ENCODE measurements around the gene CHSY1.
"Not testable (repeated sequence)": the region's sequence is repeated elsewhere in the genome, so short reads cannot be mapped to it uniquely, and the experiment has no call there.

The CHSY1 gene, protein sequence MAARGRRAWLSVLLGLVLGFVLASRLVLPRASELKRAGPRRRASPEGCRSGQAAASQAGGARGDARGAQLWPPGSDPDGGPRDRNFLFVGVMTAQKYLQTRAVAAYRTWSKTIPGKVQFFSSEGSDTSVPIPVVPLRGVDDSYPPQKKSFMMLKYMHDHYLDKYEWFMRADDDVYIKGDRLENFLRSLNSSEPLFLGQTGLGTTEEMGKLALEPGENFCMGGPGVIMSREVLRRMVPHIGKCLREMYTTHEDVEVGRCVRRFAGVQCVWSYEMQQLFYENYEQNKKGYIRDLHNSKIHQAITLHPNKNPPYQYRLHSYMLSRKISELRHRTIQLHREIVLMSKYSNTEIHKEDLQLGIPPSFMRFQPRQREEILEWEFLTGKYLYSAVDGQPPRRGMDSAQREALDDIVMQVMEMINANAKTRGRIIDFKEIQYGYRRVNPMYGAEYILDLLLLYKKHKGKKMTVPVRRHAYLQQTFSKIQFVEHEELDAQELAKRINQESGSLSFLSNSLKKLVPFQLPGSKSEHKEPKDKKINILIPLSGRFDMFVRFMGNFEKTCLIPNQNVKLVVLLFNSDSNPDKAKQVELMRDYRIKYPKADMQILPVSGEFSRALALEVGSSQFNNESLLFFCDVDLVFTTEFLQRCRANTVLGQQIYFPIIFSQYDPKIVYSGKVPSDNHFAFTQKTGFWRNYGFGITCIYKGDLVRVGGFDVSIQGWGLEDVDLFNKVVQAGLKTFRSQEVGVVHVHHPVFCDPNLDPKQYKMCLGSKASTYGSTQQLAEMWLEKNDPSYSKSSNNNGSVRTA

DNA sequence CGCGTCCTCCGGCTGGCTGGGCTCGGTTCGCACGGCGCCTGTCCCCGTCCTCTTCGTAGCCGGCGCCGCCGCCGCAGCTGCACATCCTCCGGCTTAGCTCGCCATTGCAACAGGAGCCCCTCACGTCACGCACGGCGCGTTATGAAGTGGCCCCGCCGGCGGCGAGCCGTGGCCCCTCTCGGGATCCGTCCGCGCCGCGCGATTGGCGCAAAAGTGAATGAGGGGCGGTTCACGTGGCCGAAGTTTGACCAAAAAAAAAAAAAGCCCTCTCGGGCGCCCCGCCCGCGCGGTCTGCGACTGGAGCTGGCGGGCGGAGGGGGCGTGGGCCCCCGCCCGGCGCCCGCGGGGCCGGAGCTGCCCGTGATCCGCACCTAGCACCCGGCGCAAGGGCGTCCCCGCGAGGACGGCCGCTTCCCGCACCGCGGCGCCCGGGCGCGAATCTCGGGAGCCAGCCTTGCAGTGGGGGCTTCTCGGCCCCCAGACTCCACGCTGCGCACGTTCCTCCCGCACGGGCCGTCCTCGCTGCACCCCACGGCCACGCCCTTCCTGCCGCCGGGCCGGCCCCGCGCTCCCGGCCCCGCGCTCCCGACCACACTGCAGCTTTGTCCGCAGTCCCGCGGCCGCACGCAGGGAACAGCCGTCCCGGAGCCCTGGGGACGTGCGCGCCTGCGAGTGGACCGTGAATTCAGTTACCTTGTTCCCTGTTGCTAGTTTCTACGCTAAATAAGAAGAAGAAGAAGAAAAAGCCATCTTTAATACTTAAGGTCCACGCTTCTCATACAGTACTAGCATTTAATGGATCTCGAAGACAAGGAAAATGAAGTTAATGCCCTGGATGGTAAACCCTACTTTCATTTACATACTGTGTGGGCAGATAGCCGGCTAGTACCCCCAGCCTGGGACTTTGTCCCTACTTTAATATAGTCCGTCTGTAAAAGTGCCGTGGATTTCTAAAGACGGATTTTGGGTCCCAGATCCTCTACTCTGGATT lies at the start of gene CHSY1:
TSS of gene CHSY1 (minus strand) at position 219 of the 991 bp plus-strand sequence. CDS start 592 bp downstream, outside the sequence.
- peak in 1 of 2 experiments; percentile 71 for DNase-seq

- DNase-seq, result no peak
Measured at GRCh38 chr15:101296418-101297405, 44.9 kb upstream of the CHSY1 start.

DNA sequence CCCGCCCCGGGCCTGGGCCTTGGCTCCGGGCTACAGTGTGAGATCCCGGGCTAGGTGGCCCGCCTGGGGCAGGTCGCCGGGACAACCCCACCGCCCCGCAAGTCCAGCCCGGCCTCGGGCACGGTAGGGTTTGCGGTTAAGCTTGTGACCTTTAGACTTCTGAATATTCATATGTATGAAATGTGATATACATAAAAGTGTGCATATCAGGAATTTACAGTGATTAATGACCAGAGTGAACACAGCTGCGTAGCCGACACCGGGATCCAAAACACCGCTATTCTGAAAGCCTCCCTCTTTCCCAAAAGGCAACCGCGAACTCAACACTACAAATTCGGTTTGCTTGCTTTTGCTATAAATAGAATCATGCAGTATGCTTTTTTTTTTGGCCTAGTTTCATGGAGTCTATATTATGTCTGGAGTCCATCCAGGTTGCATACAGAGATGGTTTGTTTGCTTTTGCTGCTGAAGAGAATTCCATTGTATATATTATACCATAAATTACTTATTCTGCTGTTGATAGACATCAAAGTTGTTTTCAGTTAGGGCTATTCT lies 43.8 kb upstream of the CHSY1 start:
- DNase-seq, result no peak

GRCh38 chr15:101294731-101295606 lies 43.1 kb upstream of the CHSY1 start, which contains the start of gene SNRPA1:
TSS of gene SNRPA1 (minus strand) at chr15:101295248. CDS start at chr15:101295178, 70 bp downstream.
- peak in 1 of 2 experiments; percentile 69 for DNase-seq

GRCh38 chr15:101293122-101293521 lies 41.3 kb upstream of the CHSY1 start:
- no peak for DNase-seq

DNA sequence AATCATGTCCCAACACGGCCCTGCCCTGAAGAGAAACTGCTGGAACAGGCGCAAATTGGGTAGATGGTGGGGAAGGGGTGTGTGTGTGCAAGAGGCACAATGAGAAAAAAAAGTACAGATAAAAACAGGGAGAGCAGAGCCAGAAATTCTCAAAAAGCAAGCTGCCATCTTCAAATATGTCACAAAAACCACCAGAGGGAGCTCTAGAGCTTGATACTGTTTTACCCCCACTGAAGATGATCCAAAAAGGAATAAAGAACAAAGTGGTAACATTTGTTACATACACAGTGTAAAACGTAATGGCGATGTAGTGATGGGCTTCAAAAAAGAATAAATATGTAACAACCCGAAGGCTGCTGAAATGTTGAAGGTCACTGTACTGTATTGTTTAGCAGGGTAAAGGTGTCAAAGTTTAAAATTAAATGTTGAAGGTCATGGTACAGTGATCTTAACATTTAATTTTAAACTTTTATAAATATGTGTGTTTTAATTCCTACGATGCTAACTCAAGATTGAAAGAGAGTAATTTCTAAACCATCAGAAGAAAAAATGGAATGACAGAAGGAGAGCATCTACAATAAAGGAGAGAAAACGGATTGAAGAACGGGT lies 37.2 kb upstream of the CHSY1 start:
- no peak for DNase-seq

- not testable (repeated sequence) for DNase-seq
Measured at GRCh38 chr15:101287342-101287741, 35.5 kb upstream of the CHSY1 start.

DNA sequence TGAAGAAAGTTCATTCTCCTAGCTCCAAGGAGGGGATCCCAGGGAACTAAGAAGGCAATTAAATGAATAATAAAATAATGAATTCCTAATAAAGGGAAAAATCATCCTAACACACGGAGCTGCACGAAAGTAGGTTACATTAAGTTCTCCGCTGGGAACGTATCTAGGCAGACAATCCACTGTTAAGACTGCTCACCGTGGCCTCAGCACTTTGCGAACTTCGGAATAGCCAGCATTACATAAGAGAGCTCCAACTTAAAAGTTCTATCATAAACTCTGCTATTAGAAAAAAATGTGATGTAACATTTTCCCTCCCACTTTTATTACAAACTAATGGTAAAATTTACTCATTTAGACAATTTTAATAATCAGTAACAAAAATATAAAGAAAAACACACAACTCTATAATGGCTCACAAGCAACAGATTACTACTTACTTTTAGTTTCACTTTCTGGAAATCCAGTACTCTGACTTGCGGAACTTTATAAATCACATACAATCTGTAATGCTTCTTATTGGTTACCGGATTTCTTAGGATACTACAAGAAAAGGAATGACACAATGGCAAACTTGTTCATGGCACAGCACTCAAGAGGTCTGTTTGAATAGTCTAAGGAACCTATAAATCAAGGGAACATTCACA lies 34.7 kb upstream of the CHSY1 start:
- no peak for DNase-seq

DNA sequence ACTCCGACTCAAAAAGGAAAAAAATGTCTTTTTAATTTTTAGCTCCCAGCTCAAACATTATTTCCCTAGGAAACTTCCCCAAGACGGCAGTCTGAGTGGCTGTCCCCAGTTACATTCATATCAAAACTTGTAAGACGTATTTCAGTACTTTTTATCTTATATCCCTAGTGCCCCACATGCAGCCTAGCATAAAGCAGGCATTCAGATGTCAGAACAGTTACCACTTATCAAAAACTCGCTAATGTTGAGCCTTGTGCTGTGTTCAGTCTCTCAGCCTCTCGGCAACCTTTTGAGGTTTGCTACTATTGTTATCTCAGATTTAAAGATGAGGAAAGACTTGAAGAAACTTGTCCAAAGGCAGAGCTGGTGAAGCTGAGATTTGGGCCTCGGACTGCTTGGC lies 32.1 kb upstream of the CHSY1 start:
- DNase-seq, result no peak

DNA sequence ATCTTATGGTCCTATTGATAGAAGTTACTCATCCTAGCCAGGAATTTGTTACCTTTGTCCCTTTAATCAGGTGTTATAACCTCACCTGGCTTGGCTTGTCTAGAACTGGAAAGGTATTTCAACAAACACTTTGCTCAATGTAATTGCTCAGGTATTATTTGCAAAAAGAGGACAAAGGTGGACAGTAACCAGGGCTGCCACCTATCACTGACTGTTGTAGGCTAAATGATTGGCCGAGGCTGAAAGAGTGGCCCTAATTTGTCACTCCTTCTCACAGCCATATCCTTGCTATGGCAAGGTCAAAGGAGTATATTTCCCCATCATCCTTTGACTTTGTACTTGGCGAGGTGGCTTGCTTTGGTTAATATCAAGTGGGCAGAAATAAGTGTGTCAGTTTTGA lies 28.2 kb upstream of the CHSY1 start:
- DNase-seq, result no peak

DNA sequence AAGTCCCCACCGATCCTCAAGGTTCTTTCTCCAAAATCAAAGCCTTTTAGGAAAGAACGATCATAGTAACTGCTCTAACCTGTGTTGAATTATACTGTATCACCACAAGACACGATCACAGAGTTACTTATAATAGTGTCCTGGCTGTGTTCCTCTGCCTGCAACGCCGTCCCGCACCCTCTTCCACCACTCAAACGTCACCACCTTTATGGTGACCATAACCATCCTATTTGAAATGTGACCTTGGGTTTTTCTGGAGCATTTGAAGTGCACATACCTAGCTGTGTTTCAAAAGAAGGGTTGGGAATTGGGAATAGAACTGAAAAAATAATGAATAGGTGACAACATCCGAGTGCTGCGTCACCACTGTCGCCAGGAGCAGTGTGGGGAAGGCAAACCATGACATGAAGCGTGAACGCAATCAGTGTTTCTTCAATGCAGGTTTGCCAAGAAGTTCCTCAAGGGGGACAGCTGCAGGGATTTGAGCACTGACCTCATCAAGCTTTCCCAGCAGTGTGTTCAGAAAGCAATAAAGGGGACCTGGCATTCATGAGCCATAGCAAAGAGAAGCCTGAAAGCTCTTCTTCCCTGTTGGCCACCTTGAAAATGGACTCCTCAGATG lies 26.2 kb upstream of the CHSY1 start:
- no peak for DNase-seq

DNA sequence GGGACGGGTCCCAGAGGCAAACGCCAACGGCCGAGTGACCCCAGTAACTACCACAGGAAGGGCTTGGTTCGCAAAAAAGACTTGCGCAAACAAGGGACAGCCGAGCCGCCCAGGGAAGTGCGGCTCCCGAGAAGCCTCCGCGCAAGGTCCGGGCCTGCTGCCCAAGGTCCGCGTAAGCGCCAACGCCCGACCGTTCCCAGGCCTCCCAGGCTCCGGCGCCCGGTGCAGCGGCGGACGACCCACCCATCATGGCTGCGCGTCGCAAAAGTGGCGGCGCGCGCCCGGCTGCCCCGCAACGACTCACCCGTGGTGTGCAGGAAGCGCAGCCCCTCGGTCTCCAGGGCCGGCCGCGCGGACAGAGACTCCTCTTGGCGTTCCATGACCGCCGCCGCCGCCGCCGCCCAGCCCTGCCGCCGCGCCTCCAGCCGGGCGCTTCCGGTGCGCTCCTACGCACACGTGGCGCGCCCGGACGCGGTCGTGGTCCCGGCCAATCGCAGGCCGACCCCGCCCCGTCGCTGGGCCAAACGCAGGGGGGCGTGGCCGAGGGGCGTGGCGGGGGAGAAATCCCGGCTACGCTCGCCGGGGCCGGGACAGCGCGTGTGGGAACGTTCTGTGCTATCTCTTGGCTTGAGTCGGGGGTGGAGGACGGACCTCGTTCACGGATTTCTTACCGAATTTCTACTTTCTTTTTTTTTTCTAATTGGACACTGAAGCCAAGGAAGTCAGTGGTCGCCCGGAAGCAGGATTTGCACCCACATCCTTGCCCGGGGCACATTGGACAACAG lies 25.4 kb upstream of the CHSY1 start, which contains the start of gene SELENOS:
TSS of gene SELENOS (minus strand) at position 448 of the 785 bp plus-strand sequence. CDS start at position 380, 68 bp downstream.
- peak in 1 of 2 experiments; percentile 20 for DNase-seq

DNA sequence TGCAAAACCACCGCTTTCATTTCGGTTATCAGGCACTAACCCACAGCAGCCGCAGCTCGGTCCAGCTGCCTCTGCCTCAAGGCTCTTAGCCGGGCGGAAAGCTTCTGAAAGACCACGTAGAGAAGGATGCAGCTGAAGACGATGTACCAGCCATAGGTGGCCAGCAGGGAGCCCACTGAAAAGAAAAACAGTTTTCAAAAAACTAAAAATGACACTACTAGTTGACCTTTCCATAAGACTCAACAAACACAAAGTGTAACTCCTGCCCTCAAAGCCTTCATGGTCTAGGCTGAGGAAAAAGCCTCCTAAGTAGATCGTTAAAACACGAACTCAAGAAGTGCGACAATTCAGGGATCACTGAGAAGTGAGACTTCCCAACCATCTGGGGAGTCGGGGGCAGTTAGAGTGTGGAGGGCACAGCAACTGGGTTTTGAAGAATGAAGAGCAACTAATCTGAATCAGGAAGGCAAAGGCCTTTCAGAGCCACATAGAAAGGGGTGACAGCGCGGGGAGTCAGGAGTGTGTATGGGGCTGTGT lies 24.7 kb upstream of the CHSY1 start:
- no peak for DNase-seq

DNA sequence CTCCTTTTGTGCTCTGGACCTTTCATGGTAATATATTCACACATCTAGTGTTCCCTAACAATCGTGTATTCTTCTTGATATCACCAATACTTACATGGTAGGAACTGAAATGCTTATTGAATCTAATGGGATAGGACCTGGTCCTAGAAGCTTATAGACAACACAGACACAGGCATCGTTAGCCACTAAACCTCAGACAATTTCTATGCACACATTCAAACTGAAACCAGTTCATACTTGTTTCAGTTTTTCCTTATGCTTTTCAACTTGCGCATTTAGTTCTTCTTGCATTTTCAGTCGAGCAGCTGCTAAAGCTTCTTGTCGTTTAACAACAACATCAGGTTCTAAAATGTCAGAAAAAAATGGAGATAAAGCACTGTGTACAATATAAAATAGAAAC lies 23.2 kb upstream of the CHSY1 start:
- DNase-seq, result no peak

GRCh38 chr15:101273534-101273933 lies 21.7 kb upstream of the CHSY1 start:
- DNase-seq, result no peak

- DNase-seq, result no peak
Measured at GRCh38 chr15:101272584-101272983, 20.7 kb upstream of the CHSY1 start.
